Central memory CD4-positive, alpha-beta T cell (primary cell): Measurements from ENCODE around the gene TLNRD1.

Experiments
- DNase-seq: peaks from one replicate; pipeline ENCODE4 v3.0.0; 2022

Gene TLNRD1

GRCh38 chr15:81029414-81030300 is 28.9 kb downstream of the TLNRD1 start:
- DNase-seq = no peak

DNA sequence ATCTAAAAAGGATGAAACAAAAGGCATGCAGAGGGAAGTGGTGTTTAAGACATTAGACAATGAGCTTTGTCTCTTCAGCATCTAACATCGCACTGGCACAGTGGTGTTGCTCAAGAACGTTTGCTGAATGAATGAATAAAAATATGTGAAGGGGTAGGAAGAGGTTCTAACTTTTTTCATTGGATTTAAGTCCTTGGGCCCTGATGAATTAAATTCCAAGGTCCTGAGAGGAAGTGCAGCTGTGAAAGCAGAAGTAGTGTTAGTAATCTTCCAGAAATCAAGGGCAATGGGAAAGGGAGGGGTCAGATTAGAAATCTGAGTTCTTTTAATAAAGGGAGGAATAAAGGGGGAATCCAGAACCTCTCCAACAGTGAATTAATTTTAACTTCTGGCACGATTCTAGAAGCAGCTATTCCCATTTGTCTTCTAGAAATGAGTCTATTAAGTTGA is 29.6 kb downstream of the TLNRD1 start:
- DNase-seq = no peak

DNA sequence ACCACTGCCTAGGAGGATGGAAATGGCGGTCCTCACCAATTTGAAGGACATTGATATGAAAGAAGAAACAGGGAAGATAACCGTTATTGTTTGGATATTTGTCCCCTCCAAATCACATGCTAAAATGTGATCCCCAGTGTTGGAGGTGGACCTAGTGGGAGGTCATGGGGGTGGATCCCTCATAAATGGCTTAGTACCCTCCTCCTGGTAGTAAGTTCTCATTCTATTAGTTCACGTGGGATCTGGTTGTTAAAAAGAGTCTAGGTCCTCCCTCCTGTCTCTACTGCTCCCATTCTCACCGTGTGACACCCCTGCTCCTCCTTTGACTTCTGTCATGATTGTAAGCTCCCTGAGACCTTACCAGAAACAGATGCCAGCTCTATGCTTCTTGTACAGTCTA is 30.5 kb downstream of the TLNRD1 start:
- no peak for DNase-seq

DNA sequence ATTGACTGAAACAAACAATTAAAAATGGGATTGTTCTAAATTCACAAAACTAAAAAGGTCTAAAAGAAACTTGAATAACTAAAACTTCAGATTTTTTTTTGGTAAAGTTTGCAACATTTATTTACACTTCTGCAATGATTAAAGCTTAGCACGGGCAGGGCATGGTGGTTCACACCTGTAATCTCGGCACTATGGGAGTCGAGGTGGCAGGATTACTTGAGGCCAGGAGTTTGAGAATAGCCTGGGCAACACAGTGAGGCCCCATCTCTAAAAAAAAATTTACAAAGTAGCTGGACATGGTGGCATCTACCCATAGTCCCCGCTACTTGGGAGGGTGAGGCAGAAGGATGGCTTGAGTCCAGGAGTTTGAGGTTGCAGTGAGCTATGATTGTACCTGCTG is 31.6 kb downstream of the TLNRD1 start:
- DNase-seq = no peak

GRCh38 chr15:81032818-81033217 is 32.1 kb downstream of the TLNRD1 start:
- no peak for DNase-seq

DNA sequence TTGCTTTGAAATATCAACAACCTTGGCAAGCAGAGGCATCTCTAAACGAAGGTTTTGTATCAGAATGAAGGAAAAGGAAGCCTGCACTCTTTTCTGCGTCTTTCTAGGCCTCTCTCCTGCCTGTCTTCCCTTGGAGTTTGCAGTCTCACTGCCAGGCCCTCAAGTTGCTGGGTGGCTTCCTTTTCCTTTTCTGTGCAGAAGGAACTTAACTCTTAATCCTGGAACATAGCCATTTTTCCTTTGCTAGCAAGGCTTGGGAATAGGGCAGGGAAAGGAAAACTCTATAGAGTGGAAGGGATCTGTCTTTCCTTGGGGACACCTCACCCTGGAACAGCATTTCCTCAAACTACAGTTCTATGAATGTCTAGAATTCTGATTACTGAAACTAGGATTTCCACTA is 32.8 kb downstream of the TLNRD1 start:
- DNase-seq = no peak

DNA sequence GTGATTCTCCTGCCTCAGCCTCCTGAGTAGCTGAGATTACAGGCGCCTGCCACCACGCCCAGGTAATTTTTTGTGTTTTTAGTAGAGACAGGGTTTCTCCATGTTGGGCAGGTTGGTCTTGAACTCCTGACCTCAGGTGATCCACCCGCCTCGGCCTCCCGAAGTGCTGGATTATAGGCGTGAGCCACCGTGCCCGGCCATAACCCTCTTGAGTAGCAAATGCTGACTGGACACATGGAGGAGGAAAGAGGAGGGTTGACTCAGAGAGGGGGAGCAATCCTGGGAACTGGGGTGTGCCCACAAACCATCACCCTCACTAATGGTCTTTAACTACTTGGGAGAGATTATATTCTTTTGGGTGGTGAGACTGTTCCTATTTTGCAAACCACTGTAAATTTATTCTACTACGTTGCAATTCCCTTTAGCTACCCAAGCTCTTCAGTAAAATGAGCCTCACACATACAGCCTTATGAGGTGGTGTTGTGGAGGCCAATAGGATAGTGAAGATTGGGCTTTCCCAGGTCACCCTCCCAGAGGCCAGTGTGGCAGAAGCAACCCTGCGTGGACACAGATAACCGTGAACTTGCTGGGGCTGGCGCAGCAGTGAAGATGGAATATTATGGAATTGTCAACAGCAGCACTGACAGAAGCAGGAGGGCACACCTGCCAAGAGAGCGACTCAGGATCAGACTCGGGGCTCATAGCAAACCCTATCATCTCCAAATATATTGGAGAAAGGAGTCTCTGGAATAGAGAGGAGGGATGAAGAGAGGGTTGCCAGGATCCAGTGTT is 37.4 kb downstream of the TLNRD1 start:
- no peak for DNase-seq

GRCh38 chr15:81038975-81039607 is 38.4 kb downstream of the TLNRD1 start:
- no peak for DNase-seq

GRCh38 chr15:81040757-81041156 is 40.0 kb downstream of the TLNRD1 start:
- DNase-seq = no peak

DNA sequence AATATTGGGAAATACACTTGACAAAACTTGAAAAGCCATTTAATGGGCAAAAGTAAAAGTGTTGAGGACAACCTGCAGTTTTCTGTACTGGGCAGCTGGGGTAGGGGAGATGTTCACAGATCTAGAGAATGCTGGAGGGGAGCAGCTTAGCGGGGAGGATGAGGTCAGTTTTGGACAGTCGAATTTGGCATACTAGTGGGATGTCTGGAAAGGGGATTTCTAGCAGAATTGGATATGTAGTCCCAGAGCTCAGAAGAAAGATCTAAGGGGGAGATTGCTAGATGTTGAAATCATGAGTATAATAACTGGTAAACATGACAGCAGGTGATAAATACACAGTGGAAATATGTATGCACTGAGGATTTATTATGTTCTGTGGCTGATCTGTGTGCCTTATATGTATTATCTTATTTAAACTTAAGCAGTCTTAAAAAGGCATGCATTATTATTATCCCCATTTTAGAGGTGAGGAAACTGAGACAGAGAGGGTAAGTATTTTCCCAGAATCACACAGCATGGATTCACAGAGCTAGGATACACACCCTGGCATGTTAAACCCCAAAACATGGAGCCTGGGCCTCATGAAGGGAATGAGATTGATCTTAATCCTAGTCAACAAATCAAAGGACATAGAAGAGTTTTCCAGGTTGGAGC is 42.7 kb downstream of the TLNRD1 start:
- no peak for DNase-seq

- DNase-seq = no peak
These were observed 43.3 kb downstream of the TLNRD1 start for GRCh38 chr15:81043935-81044575.

- DNase-seq = no peak
These were observed 45.6 kb downstream of the TLNRD1 start for GRCh38 chr15:81046290-81046689.

- DNase-seq = no peak
These were observed 47.2 kb downstream of the TLNRD1 start for GRCh38 chr15:81047928-81048327.

DNA sequence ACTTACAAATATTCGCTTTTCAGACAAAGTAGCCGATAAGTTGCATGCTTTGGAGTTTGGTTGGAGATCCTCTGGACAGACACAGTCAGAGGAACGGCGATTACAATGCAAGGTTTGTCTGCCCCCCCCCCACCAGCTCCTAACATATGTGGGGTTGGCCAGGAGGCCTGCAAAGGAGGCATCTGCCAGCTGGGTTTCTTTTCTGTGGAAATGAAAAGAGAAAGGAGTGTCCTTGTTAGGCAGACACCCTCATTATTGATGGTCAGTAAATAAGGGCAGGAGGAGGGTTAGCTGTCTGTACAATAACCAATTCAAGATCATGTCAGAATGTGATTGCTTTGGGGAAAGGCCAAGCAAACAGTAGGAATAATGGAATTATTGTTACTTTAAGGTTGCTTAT is 49.1 kb downstream of the TLNRD1 start:
- DNase-seq = no peak

DNA sequence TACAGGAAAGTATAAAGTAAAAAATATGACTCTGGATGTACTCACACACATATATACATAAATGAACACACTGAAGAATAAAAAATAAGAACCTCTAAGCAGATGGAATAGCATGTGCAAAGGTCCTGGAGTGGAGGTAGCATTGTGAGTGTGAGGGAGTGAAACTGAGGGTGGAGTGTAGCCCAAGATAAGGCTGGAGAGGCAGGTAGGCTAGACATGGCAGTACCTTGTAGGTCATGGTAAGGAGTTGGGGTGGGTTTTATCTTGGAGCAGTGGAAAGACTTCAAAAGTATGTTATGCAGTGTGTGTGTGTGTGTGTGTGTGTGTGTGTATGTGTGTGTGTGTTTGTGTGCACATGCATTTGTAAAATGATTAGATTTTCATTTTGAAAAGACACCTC is 49.5 kb downstream of the TLNRD1 start:
- no peak for DNase-seq

- DNase-seq = no peak
These were observed 50.1 kb downstream of the TLNRD1 start for GRCh38 chr15:81050805-81051204.

DNA sequence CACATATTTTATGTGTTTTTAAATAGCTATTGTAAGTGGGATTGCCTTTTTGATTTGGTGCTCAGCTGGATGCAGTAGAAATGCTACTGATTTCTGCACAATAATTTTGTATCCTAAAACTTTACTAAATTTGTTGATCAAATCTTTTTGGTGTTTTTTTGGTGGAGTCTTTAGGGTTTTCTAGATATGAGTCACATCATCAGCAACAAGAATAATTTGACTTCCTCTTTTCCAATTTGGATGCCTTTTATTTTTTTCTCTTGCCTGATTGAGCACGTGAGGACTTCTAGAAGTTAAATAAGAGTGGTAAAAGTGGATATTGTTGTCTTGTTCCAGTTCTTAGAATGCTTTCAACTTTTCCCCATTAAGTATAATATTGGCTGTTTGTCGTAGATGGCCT is 51.3 kb downstream of the TLNRD1 start:
- DNase-seq = no peak

DNA sequence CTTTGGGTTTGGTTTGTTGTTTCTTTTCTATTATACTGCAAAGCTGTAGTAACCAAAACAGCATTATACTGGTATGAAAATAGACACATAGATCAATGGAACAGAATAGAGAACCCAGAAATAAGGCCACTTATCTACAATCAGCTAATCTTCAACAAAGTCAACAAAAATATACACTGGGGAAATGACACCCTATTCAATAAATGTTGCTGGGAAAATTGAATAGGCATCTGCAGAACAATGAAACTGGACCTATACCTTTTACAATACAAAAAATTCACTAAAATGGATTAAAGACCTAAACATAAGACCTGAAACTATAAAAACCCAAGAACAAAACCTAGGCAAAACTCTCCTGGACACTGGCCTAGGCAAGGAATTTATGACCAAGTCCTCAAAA is 52.9 kb downstream of the TLNRD1 start:
- no peak for DNase-seq

DNA sequence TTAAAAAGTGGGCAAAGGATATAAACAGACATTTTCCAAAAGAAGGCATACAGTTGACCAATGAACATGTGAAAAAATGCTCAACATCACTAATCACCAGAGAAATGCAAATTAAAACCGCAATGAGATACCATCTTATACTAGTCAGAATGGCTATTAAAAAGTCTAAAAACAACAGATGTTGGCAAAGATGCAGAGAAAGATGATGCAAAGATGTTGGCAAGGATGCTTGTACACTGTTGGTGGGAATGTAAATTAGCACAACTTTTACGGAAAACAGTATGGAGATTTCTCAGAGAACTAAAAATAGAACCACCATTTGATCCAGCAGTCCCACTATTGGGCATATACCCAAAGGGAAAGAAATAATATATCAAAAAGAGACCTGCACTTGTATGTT is 53.5 kb downstream of the TLNRD1 start:
- no peak for DNase-seq
